HL-60 (cell line): Measurements from ENCODE around the gene ZNF320.

Source experiments
- POLR2AphosphoS5 ChIP-seq: IDR thresholded peaks from 2 replicates; pipeline ENCODE4 v1.6.1; 2012; ENCODE audit warnings: low read depth
- TF ChIP-seq, protein P1 (sequence below): IDR thresholded peaks from one replicate; pipeline ENCODE4 v1.5.1; 2011; ENCODE audit warnings: low read length, control low read depth, inconsistent platforms; ENCODE audit not compliant: insufficient read depth

DNA sequence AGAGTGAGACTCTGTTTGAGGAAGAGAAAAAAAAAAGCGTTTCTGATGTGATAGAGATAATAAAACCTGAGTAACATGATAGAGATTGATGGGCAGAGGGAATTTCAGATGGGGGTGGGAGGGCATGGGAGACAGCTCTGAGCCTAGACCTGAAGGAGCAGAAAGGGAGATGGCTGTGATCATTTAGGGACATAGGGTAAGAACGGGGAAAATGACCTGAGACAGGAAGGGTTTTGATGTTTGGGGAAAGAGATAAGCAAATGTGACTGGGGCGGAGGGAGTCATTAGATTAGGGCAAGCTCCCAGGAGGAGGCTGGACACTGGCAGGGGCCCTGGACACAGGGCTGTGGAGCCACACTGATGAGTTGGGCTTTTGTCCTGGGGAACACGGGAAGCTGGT is 6.1 kb downstream of the ZNF320 start:
- TF ChIP-seq, protein P1, sequence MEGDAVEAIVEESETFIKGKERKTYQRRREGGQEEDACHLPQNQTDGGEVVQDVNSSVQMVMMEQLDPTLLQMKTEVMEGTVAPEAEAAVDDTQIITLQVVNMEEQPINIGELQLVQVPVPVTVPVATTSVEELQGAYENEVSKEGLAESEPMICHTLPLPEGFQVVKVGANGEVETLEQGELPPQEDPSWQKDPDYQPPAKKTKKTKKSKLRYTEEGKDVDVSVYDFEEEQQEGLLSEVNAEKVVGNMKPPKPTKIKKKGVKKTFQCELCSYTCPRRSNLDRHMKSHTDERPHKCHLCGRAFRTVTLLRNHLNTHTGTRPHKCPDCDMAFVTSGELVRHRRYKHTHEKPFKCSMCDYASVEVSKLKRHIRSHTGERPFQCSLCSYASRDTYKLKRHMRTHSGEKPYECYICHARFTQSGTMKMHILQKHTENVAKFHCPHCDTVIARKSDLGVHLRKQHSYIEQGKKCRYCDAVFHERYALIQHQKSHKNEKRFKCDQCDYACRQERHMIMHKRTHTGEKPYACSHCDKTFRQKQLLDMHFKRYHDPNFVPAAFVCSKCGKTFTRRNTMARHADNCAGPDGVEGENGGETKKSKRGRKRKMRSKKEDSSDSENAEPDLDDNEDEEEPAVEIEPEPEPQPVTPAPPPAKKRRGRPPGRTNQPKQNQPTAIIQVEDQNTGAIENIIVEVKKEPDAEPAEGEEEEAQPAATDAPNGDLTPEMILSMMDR: no peak
- no peak for TF ChIP-seq POLR2AphosphoS5
